ENCODE data around the gene SLC22A12.
A peak's percentile ranks its signal among the peaks of the same experiment; 100 is the strongest.
"Not testable (repeated sequence)": the region's sequence is repeated elsewhere in the genome, so short reads cannot be mapped to it uniquely, and the experiment has no call there.

SLC22A12 gene

DNA sequence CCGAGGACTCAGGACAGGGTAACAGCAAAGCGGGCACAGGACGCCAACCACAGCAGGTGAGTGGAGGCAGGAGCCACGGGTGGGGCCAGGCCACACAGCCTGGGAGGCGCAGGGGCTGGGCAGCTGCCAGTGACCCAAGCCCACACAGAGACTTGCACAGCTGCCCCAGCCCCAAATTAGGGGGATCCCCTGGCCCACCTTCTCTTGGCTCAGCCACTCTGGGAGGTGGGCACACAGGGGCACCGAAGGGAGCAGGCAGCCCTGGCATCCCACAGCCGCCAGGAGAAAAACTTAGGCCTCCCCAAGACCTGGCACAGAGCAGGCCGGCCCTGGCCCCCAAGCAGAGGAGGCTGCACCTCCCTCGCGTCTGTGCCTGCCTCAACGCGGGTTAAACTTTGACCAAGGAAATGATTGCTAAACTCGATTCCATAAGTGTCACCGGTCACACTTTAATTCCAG, at the start of gene SLC22A12:
SLC22A12 (plus strand) TSS at position 458 of the 459 bp plus-strand sequence. CDS start 337 bp downstream, outside the sequence.
- no peak for DNase-seq (ENCODE audit: low read depth in 2 of 2)

DNA sequence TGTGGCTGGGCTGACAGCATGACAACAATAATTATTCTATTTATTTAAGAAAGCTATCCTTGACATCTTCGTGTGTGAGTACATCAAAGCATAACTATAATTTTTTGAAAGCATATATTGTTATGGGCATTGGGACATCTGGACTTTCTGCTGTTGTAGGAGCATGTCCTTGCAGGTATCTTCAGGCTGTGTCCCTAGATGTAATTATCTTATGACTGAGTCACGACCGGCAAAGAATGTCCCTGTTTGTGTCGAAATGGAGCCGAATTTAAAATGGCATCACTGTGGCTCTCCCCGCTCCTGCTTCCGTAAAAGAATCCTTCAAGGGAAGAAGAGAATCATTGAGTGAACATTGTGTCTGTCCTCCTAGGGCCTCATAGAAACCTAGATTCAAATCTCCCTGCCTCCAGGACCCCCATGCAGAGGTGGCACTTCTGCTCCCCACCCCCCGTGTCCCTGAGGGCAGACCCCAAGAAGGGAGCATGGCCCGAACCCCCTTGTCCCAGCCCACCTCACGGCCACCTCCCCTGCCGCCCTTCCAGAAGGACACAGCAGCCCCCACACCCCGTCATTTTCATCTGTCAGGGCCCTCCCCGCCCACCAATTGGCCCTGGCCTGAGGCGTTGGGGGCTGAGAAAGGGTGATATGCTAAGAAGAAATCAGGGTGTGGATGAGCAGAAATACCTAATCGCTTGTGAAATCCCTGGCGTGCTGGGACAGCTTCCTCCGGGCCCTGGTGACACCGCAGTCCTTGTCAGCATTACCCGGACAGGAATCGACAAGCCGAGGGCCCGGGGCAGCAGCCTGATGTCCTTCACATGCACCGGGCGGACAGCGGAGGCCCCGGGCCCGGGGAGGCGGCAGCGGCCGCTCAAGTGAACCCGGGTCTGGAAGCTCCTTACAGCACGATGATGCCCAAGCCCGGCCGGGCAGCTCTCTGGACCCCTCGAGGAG, 48.6 kb upstream of the SLC22A12 start:
- no peak for DNase-seq (ENCODE audit: low read depth in 2 of 2)

DNA sequence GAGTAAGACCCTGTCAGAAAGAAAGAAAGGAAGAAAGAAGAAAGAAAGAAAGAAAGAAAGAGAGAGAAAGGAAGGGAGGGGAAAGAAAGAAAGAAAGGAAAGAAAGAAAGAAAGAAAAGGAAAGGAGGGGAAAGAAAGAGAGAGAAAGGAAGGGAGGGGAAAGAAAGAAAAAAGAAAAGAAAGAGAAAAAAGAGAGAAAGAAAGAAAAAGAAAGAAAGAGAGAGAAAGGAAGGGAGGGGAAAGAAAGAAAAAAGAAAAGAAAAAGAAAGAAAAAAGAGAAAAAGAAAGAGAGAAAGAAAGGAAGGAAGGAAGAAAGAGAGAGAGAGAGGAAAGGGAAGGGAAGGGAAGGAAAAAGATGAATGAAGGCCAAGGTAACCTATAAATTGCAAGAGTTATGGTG, 47.2 kb upstream of the SLC22A12 start:
- DNase-seq (ENCODE audit: low read depth in 2 of 2), result no peak

DNA sequence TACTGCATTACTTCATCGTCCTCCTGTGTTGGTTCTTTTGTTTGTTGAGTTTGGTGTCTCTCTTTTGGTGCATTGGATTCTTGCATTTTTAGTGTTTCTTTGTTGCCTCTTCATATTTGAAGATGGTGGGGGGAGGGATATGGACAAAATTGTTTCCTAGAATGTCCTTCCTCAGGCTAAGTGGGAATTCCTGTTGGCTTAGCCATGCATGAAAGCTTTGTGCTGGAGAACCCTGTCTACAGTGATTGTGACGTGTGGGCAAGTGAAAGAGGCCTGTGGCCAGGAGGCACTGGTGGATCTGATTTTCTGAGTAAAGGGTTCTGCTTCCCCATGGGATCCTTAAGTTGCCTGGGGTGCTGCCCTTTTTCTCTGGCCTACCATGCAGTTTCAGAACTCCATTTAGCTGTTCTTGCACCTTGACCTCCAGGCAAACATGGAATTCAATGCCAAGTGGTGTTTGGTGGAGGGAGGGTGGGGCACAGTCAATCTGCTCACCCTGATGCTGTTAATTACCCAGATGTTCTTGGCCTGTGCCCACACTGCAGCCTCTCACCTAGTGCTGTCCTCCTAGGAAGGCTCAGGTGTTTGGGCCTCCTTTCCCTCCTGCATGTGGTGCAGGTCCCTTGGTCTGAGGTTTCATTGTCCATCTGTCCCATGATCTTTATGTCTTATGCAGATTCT, 46.3 kb upstream of the SLC22A12 start:
- no peak for DNase-seq (ENCODE audit: low read depth in 2 of 2)

DNA sequence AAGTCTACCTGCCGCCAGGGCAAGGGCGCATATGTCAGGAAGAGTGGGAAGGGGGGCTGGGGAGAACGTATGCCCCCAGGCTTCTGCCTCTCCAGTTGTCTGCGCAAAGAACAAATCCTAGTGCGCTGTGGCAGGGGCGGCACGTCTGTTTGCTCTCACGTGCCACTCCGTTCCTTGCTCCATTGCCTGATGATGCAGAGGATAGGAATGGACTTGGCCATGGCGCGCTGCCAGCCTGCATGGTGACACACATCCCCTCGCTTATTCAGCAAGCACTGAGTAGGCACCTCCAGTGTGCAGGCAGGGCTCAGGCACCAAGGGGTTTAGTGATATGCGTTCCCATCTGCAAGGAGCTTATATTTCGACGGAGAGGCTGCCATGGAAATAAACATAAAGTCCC, 45.4 kb upstream of the SLC22A12 start:
- no peak for DNase-seq (ENCODE audit: low read depth in 2 of 2)

DNA sequence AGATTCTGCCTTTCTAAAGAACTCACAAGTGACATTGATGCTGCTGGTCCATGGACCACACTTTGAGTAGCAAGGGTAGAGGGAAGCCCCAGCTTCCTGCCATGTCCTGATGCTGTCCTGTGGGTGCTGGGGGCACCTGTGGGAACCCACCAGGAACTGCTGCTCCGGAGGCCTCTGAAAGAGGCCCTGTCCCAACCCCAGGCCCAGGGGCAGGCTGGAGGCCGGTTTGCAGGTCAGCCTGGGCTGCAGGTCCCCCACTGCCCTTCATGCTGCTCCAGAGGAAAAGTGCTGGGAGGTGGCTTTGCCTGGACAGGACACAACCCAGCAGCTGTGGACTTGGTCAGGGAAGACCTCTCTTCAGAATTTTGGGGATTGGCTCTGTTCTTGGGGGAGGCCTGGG, 44.8 kb upstream of the SLC22A12 start:
- DNase-seq (ENCODE audit: low read depth in 2 of 2), result no peak

DNA sequence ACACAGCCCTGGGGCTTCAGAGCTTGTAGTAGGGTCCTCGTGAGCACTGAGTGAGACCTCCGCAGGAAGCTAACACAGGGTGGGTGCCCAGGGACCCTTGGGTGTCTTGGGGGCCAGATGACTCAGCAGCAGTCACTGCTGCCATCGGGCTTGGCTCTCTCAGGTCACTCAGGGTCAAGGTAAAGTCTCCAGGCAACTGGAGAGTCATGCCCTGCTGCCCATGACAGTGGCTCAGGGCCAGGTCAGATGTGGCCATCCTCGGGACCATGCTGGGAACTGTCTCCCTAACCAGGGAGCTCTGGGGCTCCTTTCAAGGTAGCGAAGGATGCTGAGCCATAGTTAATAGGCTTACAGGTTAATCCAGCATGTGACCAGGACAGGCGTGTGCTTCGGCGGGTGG, 44.4 kb upstream of the SLC22A12 start:
- no peak for DNase-seq (ENCODE audit: low read depth in 2 of 2)

DNA sequence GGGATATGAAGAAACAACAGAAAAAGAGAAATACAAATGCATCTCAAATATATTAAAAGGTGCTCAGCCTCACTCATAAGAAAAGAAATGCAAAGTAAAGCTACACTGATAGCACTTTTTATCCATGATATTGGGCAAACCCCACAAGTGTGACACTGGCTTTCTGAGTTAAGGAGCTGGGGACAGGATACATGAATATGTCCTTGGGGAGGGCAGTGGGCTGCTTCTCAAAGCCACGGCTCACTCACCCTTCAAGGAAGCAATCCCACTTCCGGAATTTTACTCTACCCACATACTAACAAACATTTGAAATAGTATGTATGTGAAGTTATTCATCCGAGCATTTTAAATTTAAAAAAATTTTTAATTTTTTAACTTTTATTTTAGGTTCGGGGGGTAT, 41.1 kb upstream of the SLC22A12 start:
- DNase-seq (ENCODE audit: low read depth in 2 of 2), result no peak

DNA sequence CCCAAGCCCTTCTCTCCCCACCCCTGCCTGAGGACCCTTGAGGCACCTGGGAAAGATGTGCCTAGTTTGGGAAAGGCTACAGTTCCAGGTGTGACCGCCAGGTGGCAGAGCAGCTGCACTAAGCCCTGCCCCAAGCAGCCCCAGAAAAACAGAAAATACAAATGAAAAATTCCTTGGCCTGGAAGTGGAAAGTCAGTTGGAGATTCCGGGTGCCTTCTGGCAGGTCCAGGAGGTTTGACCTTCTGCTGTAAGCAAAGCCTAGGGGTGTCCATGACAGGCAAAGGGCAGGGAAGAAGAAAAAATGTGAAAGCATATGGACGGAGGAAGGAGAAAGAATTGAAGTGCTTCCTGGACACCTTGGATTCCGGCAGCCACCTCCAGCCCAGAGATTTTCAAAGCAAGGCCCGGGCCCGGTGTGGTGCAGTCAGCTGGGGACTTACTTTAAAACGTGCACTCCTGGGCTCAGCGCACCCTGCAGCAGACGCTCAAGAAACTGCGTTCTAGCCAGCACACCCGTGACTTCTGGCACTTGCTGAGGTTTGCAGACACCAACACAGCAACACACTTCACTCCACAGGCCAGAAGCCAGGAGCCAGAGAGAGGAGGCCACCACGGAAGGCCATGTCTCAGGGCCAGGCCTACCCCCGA, 37.3 kb upstream of the SLC22A12 start:
- peak; percentile 10 to 23 for DNase-seq (ENCODE audit: low read depth in 2 of 2)

DNA sequence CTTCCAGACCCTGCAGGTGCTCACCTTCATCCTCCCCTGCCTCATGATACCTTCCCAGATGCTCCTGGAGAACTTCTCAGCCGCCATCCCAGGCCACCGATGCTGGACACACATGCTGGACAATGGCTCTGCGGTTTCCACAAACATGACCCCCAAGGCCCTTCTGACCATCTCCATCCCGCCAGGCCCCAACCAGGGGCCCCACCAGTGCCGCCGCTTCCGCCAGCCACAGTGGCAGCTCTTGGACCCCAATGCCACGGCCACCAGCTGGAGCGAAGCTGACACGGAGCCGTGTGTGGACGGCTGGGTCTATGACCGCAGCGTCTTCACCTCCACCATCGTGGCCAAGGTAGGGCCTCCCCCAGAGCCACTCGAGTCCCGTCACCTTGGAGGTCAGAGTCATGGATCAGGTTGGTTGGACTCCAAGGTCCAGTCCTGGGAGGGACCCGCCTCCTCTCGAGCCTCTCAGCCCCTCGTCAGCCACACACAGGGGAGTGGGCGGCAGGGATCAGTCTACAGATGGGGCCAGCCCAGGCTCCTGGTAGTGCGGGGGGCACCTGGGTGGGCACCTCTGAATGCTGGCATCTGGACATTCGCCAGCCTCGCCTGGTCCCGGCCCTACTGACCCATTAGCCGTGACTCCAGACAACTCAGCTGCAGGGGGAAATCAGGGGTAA, 34.8 kb upstream of the SLC22A12 start:
- no peak for DNase-seq (ENCODE audit: low read depth in 2 of 2)

DNA sequence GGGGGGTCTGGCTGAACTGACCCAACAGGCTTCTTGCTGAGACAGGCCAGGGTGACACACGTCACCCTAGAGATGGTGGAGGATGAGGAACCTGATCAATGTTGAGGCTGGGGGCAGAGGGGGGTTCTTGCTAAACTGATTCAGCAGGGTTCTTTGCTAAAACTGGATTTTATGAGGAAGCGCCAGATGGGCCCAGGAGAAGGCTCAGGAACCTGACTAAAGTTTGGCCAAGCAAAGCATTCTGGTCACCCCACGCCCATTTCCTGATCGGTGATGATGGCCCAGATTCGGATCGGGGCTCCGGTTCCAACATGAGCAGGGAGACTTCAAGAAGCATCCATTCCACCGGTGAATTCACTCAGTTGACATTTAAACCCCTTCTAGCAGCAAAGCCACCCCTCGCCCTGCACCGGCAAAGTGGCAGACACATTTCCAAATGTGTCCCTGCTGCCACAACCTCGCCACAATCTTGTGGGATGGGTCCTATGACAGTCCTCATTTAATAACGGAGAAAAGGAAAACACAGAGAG, 34.2 kb upstream of the SLC22A12 start:
- DNase-seq (ENCODE audit: low read depth in 2 of 2), result no peak

DNA sequence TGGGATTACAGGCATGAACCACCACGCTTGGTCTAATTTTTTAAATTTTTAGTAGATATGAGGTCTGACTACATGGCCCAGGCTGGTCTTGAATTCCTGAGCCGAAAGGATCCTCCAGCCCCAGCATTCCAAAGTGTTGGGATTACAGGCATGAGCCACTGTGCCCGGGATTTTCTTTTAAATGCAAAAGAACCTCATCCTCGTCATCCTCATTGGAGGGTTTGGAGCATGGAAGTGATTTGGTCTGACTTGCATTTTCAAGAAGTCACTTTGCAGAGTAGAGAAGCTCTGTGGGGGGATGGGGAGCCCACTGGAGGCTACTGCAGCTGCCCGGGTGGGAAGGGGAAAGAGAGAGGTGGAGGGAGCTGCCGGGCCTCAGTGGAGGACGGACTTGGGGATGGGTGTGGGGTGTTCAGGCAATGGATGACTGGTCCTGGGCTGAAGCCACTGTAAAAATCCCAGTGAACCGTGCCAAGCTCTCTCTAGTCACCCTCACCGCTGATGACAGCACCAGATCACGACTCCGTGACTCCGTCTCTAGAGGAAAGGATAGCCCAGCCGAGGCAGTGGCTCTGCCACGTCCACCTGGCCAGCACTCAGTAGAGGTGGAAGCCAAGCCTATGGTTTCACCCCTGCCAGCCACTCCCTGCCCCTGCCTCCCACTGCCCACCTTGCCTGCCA, 32.8 kb upstream of the SLC22A12 start:
- no peak for DNase-seq (ENCODE audit: low read depth in 2 of 2)

DNA sequence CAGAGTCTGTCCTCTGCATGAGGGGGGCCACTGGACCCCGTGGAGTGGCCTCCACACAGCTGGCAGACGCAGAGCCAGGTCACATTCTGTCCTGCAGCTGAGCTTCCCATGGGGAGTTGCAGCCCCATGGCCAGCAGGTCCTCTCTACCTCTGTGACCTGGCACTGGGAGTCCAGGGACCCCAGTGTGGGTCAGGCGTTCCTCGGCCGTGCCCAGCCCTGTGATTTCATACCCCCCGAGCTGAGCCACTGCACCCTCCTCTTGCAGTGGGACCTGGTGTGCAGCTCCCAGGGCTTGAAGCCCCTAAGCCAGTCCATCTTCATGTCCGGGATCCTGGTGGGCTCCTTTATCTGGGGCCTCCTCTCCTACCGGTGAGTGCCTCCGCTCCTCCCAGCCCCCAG, 32.2 kb upstream of the SLC22A12 start:
- no peak for DNase-seq (ENCODE audit: low read depth in 2 of 2)

DNA sequence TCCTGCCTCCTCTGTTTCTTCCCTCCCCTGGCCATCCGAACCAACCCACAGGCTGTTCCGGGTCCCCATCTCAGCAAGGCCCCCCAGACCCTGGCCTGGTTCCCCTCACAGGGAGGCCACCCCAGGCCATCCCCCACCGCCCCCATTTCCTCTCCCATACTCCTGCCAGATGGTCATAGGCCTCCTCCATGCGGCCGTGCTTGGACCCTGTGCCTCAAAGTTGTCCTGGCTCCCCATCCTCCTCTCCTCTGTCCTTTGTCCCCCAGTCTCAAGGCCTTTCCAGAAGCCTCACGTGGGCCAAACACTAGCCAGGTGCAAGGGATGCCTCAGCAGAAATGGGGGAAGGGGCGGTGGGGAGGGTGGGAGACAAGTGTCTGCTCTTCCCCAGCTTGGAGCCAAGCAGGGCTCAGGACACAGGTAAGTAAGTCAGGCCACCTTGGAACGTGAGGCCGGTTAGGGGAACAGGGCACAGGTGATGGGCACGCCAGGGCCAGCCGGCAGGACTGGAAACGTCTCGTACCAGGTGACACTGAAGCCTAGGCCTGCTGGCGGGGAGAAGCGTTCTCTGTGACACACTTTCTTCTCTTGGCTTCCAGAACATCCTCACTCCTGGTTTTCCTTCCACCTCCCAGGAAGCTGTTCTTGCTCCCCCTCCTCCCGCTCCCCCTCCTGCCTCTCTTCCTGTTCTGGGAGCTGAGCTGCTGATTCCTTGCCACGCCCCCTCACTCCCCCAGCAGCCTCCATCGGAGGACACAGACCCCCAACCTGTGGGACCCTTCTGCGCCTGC, 31.5 kb upstream of the SLC22A12 start:
- DNase-seq (ENCODE audit: low read depth in 2 of 2), result no peak

DNA sequence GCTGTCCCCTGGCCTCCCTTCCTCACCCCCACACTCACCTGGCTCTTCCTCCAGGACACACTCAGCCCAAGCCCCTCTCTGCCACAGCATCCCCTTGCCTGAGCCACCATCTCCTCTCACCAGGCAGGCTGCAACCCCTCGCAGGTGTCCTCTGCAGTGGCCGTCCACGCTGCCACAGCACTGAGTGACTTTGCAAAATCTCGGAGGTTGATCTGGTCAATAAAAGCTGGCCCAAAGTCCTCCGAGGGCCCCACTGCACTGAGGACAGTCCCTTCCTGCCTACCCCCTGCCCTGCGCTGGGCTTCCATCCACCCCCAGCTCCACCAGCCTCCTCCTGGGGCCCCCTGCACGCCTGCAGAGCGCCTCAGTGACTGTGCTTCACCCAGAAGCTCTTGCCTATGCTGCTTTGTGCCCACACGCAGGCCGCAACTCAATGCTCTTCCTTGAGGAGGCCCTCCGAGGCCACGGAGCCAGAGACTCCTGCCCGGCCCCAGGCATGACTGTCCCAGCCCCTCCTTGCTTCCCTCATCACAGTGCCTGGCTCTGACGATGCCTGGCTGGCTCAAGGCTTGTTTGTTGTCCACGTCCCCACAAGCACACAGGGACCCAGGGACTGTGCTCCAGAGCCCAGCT, 30.8 kb upstream of the SLC22A12 start:
- no peak for DNase-seq (ENCODE audit: low read depth in 2 of 2)

DNA sequence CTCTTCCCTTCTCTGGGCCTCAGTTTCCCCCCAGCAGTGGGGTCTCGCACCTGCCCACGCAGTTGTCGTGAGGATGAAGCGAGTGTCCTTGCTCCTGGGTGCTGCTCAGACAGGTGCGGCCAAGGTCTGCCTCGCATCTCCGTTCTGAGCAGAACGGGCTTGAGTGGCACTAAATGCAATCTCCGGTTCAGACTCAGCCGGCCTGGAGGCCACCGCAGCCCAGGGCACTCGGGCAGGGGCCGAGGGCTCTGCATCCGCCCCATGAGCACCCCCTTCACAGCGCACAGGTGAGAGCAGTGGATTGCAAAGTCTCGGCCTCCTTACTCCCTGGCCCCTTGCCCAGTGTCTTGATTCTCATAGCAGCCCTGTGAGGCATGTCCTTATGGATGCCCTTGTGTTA, 30.1 kb upstream of the SLC22A12 start:
- DNase-seq (ENCODE audit: low read depth in 2 of 2), result no peak

DNA sequence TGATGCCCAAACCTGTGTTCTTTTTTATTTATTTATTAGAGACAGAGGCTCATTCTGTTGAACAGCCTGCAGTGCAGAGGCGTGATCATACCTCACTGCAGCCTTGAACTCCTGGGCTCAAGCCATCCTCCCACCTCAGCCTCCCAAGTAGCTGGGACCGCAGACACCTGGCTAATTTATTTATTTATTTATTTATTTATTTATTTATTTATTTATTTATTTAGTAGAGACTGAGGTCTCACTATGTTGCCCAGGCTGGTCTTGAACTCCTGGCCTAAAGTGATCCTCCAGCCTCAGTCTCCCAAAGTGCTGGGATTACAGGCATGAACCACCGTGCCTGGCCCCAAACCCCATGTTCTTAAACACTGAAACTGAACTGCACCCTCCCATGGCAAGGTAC, 29.6 kb upstream of the SLC22A12 start:
- DNase-seq (ENCODE audit: low read depth in 2 of 2), result not testable (repeated sequence)

DNA sequence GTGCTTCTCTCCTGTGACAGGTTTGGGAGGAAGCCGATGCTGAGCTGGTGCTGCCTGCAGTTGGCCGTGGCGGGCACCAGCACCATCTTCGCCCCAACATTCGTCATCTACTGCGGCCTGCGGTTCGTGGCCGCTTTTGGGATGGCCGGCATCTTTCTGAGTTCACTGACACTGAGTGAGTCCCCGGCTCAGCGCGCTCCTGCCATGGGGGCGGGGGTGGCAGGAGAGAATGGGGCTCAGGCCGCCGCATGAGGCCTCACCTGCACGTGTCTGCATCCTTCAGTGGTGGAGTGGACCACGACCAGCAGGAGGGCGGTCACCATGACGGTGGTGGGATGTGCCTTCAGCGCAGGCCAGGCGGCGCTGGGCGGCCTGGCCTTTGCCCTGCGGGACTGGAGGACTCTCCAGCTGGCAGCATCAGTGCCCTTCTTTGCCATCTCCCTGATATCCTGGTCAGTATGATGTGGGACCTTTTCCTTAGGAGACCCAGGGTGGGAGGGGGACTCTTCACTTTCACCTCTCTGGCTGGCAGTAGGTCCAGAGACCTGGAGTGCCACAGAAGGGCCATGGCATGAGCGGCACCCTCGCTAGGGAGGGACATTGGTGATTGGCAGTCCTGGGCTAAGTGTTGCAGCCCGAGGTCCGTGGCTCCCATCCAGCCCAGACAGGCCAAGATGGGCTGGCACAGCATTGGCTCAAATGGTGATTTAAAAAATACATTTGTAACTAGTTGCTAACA, 28.9 kb upstream of the SLC22A12 start:
- DNase-seq (ENCODE audit: low read depth in 2 of 2), result no peak

DNA sequence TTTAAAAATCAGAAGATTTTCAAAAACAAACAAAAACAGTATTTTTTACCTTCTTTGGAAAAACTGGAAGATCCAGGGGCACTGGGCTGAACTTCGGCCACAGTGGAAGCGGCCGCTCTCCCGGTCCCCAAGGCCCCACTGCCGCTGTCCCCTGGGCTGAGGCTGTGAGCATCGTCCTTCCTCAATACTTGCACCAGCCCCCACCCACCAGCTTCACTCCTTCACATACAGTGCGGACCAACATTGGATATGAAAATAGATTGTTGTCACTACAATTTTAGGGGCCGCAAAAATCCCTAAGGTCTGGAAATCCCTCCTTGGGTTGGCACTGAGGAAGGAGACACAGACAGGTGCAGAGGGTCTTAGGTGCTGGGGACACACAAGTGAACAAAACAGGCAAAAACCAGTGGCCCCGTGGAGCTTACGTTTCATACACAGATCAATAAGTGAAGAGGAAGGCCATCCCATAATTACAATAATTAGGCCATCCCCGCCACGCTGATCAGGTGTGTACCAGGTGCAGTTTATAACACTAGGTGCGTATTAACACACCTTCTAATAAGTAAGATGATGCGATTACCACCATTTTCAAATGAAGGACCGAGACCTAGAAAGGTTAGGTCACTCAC, 28.2 kb upstream of the SLC22A12 start:
- no peak for DNase-seq (ENCODE audit: low read depth in 2 of 2)

All from stimulated activated CD8-positive, alpha-beta memory T cell treated with anti-CD3 and anti-CD28 coated beads, Interleukin-2, amount 100 ng/mL, for 1 hour (primary cell).